ENCODE results near the gene IL12B. TPM values are rescaled to one million over a fixed set of nuclear protein-coding genes. Genes with fewer than 3 reads are reported as not detected.
A peak's percentile ranks its signal among the peaks of the same experiment; 100 is the strongest.
"Not testable (repeated sequence)": the region's sequence is repeated elsewhere in the genome, so short reads cannot be mapped to it uniquely, and the experiment has no call there.

Gene IL12B
- total RNA-seq (not detected), polyA plus RNA-seq (not detected)

DNA sequence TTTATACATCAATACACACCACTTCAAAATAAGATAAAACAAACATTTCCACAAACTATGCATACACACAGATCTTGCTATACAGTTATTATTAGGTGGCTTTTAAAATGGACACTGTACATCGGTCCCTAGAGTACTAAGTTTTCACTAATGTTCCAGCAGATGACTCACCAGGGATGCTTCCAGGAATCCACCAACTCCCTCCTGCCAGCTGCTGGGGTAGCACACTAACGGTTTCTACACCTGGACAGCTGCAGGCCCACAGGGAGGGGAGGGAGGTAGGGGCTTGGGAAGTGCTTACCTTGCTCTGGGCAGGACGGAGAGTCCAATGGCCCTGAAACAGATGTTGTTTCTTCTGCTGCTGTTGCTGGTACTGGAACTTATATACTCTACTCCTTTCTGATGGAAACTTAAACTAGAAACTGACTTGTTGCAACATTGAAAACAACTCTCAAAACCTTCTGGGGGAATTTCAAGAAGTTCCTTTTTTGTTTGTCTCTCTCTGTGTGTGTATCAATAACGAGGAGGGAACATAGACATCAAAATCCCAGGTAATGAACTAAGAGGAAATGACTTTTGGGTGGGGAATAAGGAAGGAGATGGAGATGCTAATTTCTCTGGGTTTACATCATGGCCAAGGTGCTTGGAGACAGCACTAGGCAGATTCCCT is at the start of gene IL12B:
IL12B (minus strand) TSS at position 357 of the 670 bp plus-strand sequence. CDS start 3,705 bp downstream, outside the sequence.
- Histone ChIP-seq H3K36me3 (ENCODE audit: insufficient read depth) (no peaks in the 10 kb centered on the region), H3K4me3 (ENCODE audit: low read depth, low read length) (peak within 1 kb of the TSS; percentile 16), H3K4me1 (ENCODE audit: insufficient read depth) (no peaks in the 10 kb centered on the region), H3K27ac (ENCODE audit: low read depth) (no peak within 1 kb of the TSS)
- no peak for DNase-seq (ENCODE audit: extremely low spot score)
- WGBS = 49% methylated on average over 4 of the region's 4 CpGs

GRCh38 chr5:159377653-159378052 is 47.4 kb upstream of the IL12B start:
- H3K4me3 ChIP-seq (ENCODE audit: low read depth, low read length) = no peak overlapping the region
- no peaks in the 10 kb centered on the region for H3K4me1 ChIP-seq (ENCODE audit: insufficient read depth)

DNA sequence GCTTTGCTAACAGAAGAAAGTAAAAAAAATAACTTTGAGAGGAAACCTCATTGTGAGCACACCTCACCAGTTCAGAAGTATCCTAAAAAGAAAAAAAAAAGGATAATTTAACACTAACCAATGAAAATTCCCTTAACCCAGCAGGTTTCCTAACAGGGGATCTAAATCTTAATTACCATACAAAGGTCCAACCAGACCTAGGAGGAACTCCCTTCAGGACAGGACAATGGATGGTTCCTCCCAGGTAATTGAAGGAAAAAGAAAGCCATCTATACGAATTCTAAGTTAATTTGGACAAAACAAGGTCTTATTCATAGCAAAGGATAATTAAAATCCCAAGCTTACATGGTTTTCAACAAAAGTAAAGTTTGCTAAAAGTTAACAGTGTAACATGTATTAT is 37.6 kb upstream of the IL12B start:
- H3K36me3 ChIP-seq (ENCODE audit: insufficient read depth); H3K27ac ChIP-seq (ENCODE audit: low read depth); DNase-seq (ENCODE audit: extremely low spot score); H3K4me1 ChIP-seq (ENCODE audit: insufficient read depth); H3K4me3 ChIP-seq (ENCODE audit: low read depth, low read length): not testable (repeated sequence)
- WGBS = 71% methylated on average over 1 of the region's 1 CpG

More at GRCh38 chr5:159377653-159378052, 47.4 kb upstream of the IL12B start:
- no peaks in the 10 kb centered on the region for H3K36me3 ChIP-seq (ENCODE audit: insufficient read depth)
- H3K27ac ChIP-seq (ENCODE audit: low read depth) = no peak overlapping the region
- DNase-seq (ENCODE audit: extremely low spot score) = no peak

- DNase-seq (ENCODE audit: extremely low spot score); H3K4me3 ChIP-seq (ENCODE audit: low read depth, low read length); H3K36me3 ChIP-seq (ENCODE audit: insufficient read depth); H3K27ac ChIP-seq (ENCODE audit: low read depth); H3K4me1 ChIP-seq (ENCODE audit: insufficient read depth): not testable (repeated sequence)
- WGBS = 90% methylated on average over 5 of the region's 5 CpGs
Observed at GRCh38 chr5:159366776-159367175, 36.5 kb upstream of the IL12B start.

DNA sequence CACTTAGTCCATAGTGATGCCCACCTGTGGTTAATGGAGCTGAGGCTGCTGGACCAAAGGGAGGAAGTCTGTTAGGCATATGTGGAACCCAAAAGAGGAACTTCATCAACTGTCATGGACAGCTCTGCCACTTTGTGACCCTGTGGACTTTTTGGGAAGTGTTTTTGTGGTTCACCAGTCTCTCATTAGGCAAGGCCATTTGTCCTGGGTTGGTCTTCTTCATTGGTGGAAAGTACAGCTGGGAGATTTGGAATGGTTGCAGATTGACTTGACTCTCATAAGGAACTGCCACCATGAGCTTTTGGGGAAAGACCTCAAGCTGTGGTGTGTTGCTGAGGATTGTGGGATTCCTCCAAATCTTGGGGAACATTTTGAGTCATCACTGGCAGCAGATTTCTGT is 31.9 kb upstream of the IL12B start:
- Histone ChIP-seq H3K4me3 (ENCODE audit: low read depth, low read length) (no peak overlapping the region), H3K36me3 (ENCODE audit: insufficient read depth) (no peaks in the 10 kb centered on the region), H3K27ac (ENCODE audit: low read depth) (no peak overlapping the region), H3K4me1 (ENCODE audit: insufficient read depth) (no peaks in the 10 kb centered on the region)
- DNase-seq (ENCODE audit: extremely low spot score) = no peak

DNA sequence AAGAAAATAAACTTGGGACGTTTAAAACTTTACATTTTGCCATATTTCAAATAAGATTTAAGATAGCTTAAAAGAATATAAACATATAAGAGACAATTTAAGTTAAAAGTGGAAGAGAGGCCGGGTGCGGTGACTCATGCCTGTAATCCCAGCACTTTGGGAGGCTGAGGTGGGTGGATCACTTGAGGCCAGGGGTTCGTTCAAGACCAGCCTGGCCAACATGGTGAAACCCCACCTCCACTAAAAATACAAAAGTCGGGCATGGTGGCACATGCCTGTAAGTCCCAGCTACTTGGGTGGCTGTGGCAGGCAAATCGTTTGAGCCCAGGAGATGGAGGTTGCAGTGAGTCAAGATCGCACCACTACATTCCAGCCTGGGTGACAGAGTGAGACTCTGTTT is 29.6 kb upstream of the IL12B start:
- not testable (repeated sequence) for DNase-seq (ENCODE audit: extremely low spot score); H3K27ac ChIP-seq (ENCODE audit: low read depth); H3K4me3 ChIP-seq (ENCODE audit: low read depth, low read length); H3K36me3 ChIP-seq (ENCODE audit: insufficient read depth); H3K4me1 ChIP-seq (ENCODE audit: insufficient read depth)
- 62% methylated on average over 7 of the region's 7 CpGs for WGBS

DNA sequence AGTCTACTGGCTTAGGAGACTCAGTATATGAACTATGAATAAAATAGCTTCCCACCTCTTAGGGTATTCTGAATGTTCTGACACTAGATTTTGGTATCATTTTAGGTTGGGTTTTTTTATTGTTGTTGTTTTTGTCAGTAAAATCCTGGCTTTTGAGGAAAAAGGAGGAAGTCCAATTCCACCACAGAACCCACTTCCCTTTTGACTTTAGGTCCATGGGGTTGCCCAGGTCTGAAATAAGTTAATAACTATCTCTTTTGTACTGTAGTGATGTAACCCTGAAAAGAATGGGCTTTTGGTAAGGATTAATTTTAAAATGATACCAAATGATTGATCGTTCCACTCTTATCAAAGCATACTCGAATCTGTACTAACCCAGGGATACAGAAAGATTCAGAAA is 29.1 kb upstream of the IL12B start:
- Histone ChIP-seq H3K4me1 (ENCODE audit: insufficient read depth) (no peaks in the 10 kb centered on the region), H3K27ac (ENCODE audit: low read depth) (no peak overlapping the region), H3K36me3 (ENCODE audit: insufficient read depth) (no peaks in the 10 kb centered on the region), H3K4me3 (ENCODE audit: low read depth, low read length) (no peak overlapping the region)
- no peak for DNase-seq (ENCODE audit: extremely low spot score)
- WGBS = 69% methylated on average over 2 of the region's 2 CpGs

DNA sequence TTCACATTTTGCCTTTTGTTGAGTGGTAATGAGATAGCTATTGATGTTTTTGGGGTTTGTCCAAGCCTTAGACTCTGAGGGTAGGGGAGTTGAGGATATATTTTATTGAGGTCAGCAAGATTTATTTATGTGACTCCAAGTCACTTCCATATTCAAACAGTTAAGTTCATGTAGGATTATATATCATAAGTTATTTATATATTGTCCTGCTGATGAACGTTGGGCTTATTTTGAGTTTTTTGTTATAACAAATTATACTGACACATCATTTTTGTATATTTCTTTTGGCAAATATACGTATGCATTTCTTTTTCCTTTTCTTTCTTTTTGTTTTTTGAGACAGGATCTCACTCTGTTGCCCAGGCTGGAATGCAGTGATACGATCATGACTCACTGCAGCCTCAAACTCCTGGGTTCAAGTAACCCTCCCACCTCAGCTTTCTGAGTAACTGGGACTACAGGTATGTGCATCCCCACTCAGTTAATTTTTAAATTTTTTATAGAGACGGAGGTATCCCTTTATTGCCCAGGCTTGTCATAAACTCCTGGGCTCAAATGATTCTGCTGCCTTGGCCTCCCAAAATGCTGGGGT is 23.5 kb upstream of the IL12B start:
- WGBS = 54% methylated on average over 4 of the region's 4 CpGs
- Histone ChIP-seq H3K4me1 (ENCODE audit: insufficient read depth) (no peaks in the 10 kb centered on the region), H3K27ac (ENCODE audit: low read depth) (no peak overlapping the region), H3K4me3 (ENCODE audit: low read depth, low read length) (no peak overlapping the region), H3K36me3 (ENCODE audit: insufficient read depth) (no peaks in the 10 kb centered on the region)
- no peak for DNase-seq (ENCODE audit: extremely low spot score)

DNA sequence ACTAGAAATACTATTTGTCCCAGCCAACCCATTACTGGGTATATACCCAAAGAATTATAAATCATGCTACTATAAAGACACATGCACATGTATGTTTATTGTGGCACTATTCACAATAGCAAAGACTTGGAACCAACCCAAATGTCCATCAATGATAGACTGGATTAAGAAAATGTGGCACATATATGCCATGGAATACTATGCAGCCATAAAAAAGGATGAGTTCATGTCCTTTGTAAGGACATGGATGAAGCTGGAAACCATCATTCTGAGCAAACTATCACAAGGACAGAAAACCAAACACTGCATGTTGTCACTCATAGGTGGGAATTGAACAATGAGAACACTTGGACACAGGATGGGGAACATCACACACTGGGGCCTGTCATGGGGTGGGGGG is 20.4 kb upstream of the IL12B start:
- DNase-seq (ENCODE audit: extremely low spot score); H3K27ac ChIP-seq (ENCODE audit: low read depth); H3K36me3 ChIP-seq (ENCODE audit: insufficient read depth); H3K4me3 ChIP-seq (ENCODE audit: low read depth, low read length); H3K4me1 ChIP-seq (ENCODE audit: insufficient read depth): not testable (repeated sequence)

- H3K4me1 ChIP-seq (ENCODE audit: insufficient read depth); DNase-seq (ENCODE audit: extremely low spot score); H3K36me3 ChIP-seq (ENCODE audit: insufficient read depth); H3K27ac ChIP-seq (ENCODE audit: low read depth); H3K4me3 ChIP-seq (ENCODE audit: low read depth, low read length): not testable (repeated sequence)
- 63% methylated on average over 2 of the region's 2 CpGs for WGBS
Observed at GRCh38 chr5:159350216-159350615, 19.9 kb upstream of the IL12B start.

- H3K4me1 ChIP-seq (ENCODE audit: insufficient read depth) = no peaks in the 10 kb centered on the region
- H3K27ac ChIP-seq (ENCODE audit: low read depth) = no peak overlapping the region
- no peak for DNase-seq (ENCODE audit: extremely low spot score)
- no peaks in the 10 kb centered on the region for H3K36me3 ChIP-seq (ENCODE audit: insufficient read depth)
- 81% methylated on average over 4 of the region's 4 CpGs for WGBS
- no peak overlapping the region for H3K4me3 ChIP-seq (ENCODE audit: low read depth, low read length)
Observed at GRCh38 chr5:159345861-159346260, 15.6 kb upstream of the IL12B start.

DNA sequence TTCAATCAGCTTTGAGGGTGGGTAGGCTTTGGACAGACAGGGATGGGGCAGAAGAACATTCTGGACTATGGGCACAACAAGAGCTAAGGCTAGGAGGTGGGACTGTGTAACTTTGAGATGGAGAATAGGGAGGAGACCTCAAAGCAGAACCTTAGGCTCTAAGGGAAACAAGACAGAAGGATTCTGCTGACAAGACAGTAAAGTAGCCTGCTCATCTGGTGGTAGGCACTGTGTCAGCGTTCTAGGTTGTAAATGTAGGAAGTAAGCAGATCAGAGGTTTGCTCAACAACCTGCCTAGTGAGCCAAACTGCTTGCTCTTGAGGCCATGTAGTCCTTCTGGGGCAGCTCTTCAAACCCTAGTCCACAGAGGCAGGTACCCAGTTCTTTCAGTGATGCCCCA is 15.0 kb upstream of the IL12B start:
- H3K36me3 ChIP-seq (ENCODE audit: insufficient read depth) = no peaks in the 10 kb centered on the region
- no peak overlapping the region for H3K4me3 ChIP-seq (ENCODE audit: low read depth, low read length)
- 0% methylated on average over 1 of the region's 1 CpG for WGBS
- DNase-seq (ENCODE audit: extremely low spot score) = no peak
- no peak overlapping the region for H3K27ac ChIP-seq (ENCODE audit: low read depth)
- H3K4me1 ChIP-seq (ENCODE audit: insufficient read depth) = no peaks in the 10 kb centered on the region

GRCh38 chr5:159343295-159344094 is 13.2 kb upstream of the IL12B start:
- DNase-seq (ENCODE audit: extremely low spot score) = no peak
- Histone ChIP-seq H3K4me1 (ENCODE audit: insufficient read depth) (no peaks in the 10 kb centered on the region), H3K4me3 (ENCODE audit: low read depth, low read length) (no peak overlapping the region), H3K27ac (ENCODE audit: low read depth) (no peak overlapping the region), H3K36me3 (ENCODE audit: insufficient read depth) (no peaks in the 10 kb centered on the region)
- 85% methylated on average over 4 of the region's 4 CpGs for WGBS

DNA sequence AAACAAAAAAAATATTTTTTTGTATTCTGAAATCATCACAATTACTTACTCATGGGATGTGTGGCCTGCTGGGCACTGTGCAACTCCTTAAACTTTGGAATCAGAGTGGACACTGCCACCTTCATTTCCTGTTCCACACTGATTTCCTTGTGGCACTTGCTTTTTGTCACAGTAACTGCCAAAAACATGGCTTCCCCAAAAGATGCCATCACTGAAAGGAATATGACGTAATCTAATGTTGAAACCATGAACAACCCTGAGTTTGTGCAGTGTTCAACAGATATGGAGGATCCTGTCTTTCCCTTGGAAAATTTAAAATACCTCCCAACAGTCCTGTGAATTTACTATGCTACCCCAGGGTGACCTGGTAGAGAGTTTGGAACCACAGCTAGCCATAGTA is 12.6 kb upstream of the IL12B start:
- Histone ChIP-seq H3K4me1 (ENCODE audit: insufficient read depth) (no peaks in the 10 kb centered on the region), H3K27ac (ENCODE audit: low read depth) (no peak overlapping the region), H3K4me3 (ENCODE audit: low read depth, low read length) (no peak overlapping the region), H3K36me3 (ENCODE audit: insufficient read depth) (no peaks in the 10 kb centered on the region)
- no peak for DNase-seq (ENCODE audit: extremely low spot score)
- 91% methylated on average over 1 of the region's 1 CpG for whole genome bisulfite sequencing
